Trophoblast cell (in vitro differentiated cells and primary cell): ENCODE measurements around the gene FLG. TPM values are rescaled to one million over a fixed set of nuclear protein-coding genes. Genes with fewer than 3 reads are reported as not detected.

Experiments
- DNase-seq, 2 donors: peaks; one replicate each; pipeline ENCODE4 v3.0.0-alpha.2; 2016
- H2AFZ ChIP-seq: 2 replicates; pipeline ENCODE4 v1.6.1; 2013; ENCODE audit warnings: low read length, moderate library complexity, mild to moderate bottlenecking; ENCODE audit not compliant: insufficient read depth, poor library complexity
- H2AK5ac ChIP-seq: 2 replicates; pipeline ENCODE4 v1.6.1; 2013; ENCODE audit warnings: mild to moderate bottlenecking, low read length
- H2BK120ac ChIP-seq: 2 replicates; pipeline ENCODE4 v1.6.1; 2013; ENCODE audit warnings: low read length, mild to moderate bottlenecking, moderate library complexity; ENCODE audit not compliant: insufficient read depth, poor library complexity
- H2BK12ac ChIP-seq: 2 replicates; pipeline ENCODE4 v1.6.1; 2013; ENCODE audit warnings: mild to moderate bottlenecking, low read length, moderate library complexity
- H2BK5ac ChIP-seq: 2 replicates; pipeline ENCODE4 v1.6.1; 2013; ENCODE audit warnings: low read length, low read depth, moderate library complexity, mild to moderate bottlenecking; ENCODE audit not compliant: poor library complexity
- H3K14ac ChIP-seq: 2 replicates; pipeline ENCODE4 v1.6.1; 2013; ENCODE audit warnings: mild to moderate bottlenecking, low read length
- H3K18ac ChIP-seq: 2 replicates; pipeline ENCODE4 v1.6.1; 2013; ENCODE audit warnings: mild to moderate bottlenecking, low read length
- H3K23ac ChIP-seq: 2 replicates; pipeline ENCODE4 v1.6.1; 2013; ENCODE audit warnings: low read length
- H3K27ac ChIP-seq: 2 replicates; pipeline ENCODE4 v1.5.1; 2013; ENCODE audit warnings: low read depth, mild to moderate bottlenecking, inconsistent platforms, low read length, moderate library complexity
- H3K27me3 ChIP-seq: 2 replicates; pipeline ENCODE4 v1.6.1; 2013; ENCODE audit warnings: inconsistent platforms, mild to moderate bottlenecking, low read length, moderate library complexity; ENCODE audit not compliant: insufficient read depth
- H3K36me3 ChIP-seq, 2 experiments: 1 replicate in 1 of 2; 2 replicates in 1 of 2; pipeline ENCODE4 v1.6.1; 2013; ENCODE audit warnings: low read length in 2 of 2, mild to moderate bottlenecking in 2 of 2, moderate library complexity in 1 of 2; ENCODE audit not compliant: insufficient read depth in 2 of 2, control insufficient read depth in 1 of 2
- H3K4ac ChIP-seq: 2 replicates; pipeline ENCODE4 v1.6.1; 2013; ENCODE audit warnings: low read depth, mild to moderate bottlenecking, low read length, moderate library complexity
- H3K4me1 ChIP-seq, 2 experiments: 1 replicate in 1 of 2; 2 replicates in 1 of 2; pipeline ENCODE4 v1.6.1; 2013; ENCODE audit warnings: low read length in 2 of 2, mild to moderate bottlenecking in 2 of 2, moderate library complexity in 1 of 2; ENCODE audit not compliant: insufficient read depth in 2 of 2, control insufficient read depth in 1 of 2
- H3K4me2 ChIP-seq: 2 replicates; pipeline ENCODE4 v1.6.1; 2013; ENCODE audit warnings: inconsistent platforms, mild to moderate bottlenecking, low read length, moderate library complexity
- H3K4me3 ChIP-seq: 2 replicates; pipeline ENCODE4 v1.5.1; 2013; ENCODE audit warnings: mild to moderate bottlenecking, low read depth, low read length, inconsistent platforms
- H3K79me1 ChIP-seq: one replicate; pipeline ENCODE4 v1.6.1; 2013; ENCODE audit warnings: low read length
- H3K79me2 ChIP-seq: 2 replicates; pipeline ENCODE4 v1.6.1; 2013; ENCODE audit warnings: low read length, mild to moderate bottlenecking; ENCODE audit not compliant: control insufficient read depth, insufficient read depth, poor library complexity
- H3K9ac ChIP-seq: 2 replicates; pipeline ENCODE4 v1.6.1; 2013; ENCODE audit warnings: mild to moderate bottlenecking, low read length
- H3K9me3 ChIP-seq: 2 replicates; pipeline ENCODE4 v1.6.1; 2013; ENCODE audit warnings: low read depth, mild to moderate bottlenecking, control low read depth, inconsistent platforms, low read length; ENCODE audit not compliant: insufficient read depth
- H4K12ac ChIP-seq: 2 replicates; pipeline ENCODE4 v1.6.1; 2013; ENCODE audit warnings: low read depth, mild to moderate bottlenecking, low read length, moderate library complexity
- H4K8ac ChIP-seq: 2 replicates; pipeline ENCODE4 v1.6.1; 2013; ENCODE audit warnings: low read depth, mild to moderate bottlenecking, low read length, moderate library complexity
- H4K91ac ChIP-seq: one replicate; pipeline ENCODE4 v1.6.1; 2013; ENCODE audit warnings: low read depth, mild to moderate bottlenecking, low read length, moderate library complexity
- WGBS: extraction: QIAGEN DNeasy Blood & Tissue Kit; methylation state at CpG from one replicate; pipeline ENCODE4 v1.1.7; 2013; ENCODE audit warnings: missing lambda C conversion rate; ENCODE audit not compliant: insufficient read length, insufficient coverage; ENCODE audit errors: extremely low coverage; 5-methylcytosine and 5-hydroxymethylcytosine counted together
- polyA plus RNA-seq: library from polyadenylated mRNA; stranded (reverse); fragments of 200-250 nt; gene quantifications from 2 replicates; pipeline ENCODE4 v1.2.3, GENCODE V29; 2013

Gene FLG
- not detected in 2 replicates for polyA plus RNA-seq

DNA sequence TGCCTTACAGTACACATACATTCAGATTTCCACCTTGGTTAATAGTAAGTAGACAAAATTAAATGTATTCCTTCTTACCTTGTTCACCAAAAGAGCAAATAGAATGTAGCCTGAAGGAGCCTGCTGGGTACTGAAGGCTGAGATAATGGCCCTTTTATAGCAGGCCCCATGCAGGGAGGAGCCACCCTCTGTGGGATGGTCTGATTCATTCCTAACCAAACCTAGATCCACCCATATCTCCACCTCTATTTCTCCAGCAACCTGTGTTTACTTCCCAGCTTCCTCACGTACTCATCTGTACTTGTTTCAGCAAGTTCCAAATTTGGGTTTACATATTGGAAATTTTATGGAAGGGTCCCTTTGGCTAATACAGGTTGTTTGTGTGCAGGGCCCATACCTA, at the start of gene FLG:
Gene FLG (minus strand): TSS at position 129 of the 400 bp plus-strand sequence. CDS start 9,783 bp downstream, outside the sequence.
- no peak within 1 kb of the TSS for H4K8ac ChIP-seq
- no peak within 1 kb of the TSS for H3K23ac ChIP-seq
- no peak within 1 kb of the TSS for H4K12ac ChIP-seq
- H3K9me3 ChIP-seq, result peaks cover 1% of the 10 kb centered on the region
- no peak within 1 kb of the TSS for H2AFZ ChIP-seq
- no peaks in the 10 kb centered on the region for H3K27me3 ChIP-seq
- no peak within 1 kb of the TSS for H3K27ac ChIP-seq
- no peaks in the 10 kb centered on the region for H3K79me2 ChIP-seq
- no peak within 1 kb of the TSS for H2AK5ac ChIP-seq
- no peak within 1 kb of the TSS for H3K9ac ChIP-seq
- H3K4me2 ChIP-seq, result no peak within 1 kb of the TSS
- no CpG with 5 or more reads among the region's 1 CpG for WGBS
- H3K79me1 ChIP-seq, result no peaks in the 10 kb centered on the region
- H3K18ac ChIP-seq, result no peak within 1 kb of the TSS
- H2BK12ac ChIP-seq, result no peak within 1 kb of the TSS
- no peak within 1 kb of the TSS for H3K14ac ChIP-seq
- H3K4me1 ChIP-seq, result no peaks in the 10 kb centered on the region
- DNase-seq, result no peak
- no peak within 1 kb of the TSS for H3K4me3 ChIP-seq
- no peak within 1 kb of the TSS for H4K91ac ChIP-seq
- H2BK120ac ChIP-seq, result no peak within 1 kb of the TSS
- no peaks in the 10 kb centered on the region for H3K36me3 ChIP-seq
- H3K4ac ChIP-seq, result no peak within 1 kb of the TSS
- H2BK5ac ChIP-seq, result no peak within 1 kb of the TSS

DNA sequence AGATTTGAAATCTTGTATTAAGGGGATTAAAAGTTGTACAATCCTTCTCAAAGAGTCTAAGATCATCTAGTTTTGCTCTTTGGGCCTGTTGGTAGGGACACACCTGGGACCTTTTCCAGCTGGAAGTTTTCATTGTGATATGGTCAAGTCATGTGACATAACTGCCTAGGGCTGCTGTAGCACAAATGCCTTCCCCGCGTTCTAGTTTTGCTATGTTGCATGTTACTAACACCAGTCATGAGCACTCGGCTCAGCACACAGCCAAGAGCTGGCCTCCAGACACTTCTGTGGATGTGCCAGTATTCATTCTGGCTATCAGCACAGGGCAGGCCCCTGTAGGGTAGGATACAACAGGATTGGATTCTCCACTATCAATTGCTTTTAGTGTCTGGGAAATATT, 49.4 kb upstream of the FLG start:
- Histone ChIP-seq H3K27me3 (no peaks in the 10 kb centered on the region), H3K14ac (no peak overlapping the region), H4K8ac (no peak overlapping the region), H2BK5ac (no peak overlapping the region), H3K4me3 (no peak overlapping the region), H3K79me1 (no peaks in the 10 kb centered on the region), H3K9me3 (peaks cover 6% of the 10 kb centered on the region), H3K23ac (no peak overlapping the region), H3K79me2 (no peaks in the 10 kb centered on the region), H2AK5ac (no peak overlapping the region), H3K4me2 (no peak overlapping the region), H3K36me3 (no peaks in the 10 kb centered on the region), H2AFZ (no peak overlapping the region), H4K12ac (no peak overlapping the region), H4K91ac (no peak overlapping the region), H2BK120ac (no peak overlapping the region), H3K18ac (no peak overlapping the region), H3K9ac (no peak overlapping the region), H3K4me1 (no peaks in the 10 kb centered on the region), H2BK12ac (no peak overlapping the region), H3K27ac (no peak overlapping the region), H3K4ac (no peak overlapping the region)
- DNase-seq, result peak in 1 of 2 donors; percentile 21
- no CpG with 5 or more reads among the region's 3 CpGs for WGBS

DNA sequence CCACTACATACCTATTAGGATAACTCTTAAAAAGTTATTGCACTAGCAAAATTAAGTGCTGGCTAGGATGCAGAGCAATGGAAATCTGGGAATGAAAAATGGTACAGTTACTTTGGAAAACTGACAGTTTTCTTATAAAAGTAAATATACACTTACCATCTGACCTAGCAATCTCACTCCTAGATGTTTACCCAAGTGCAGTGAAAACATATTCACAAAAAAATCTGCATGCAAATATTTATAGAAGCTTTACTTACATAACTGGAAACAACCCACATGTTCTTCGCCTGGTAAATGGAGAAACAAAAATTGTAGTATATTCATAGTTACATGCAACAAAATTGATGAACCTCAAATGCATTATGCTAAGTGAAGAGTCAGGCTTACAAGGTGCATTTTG, 47.6 kb upstream of the FLG start:
- Histone ChIP-seq H3K27me3 (no peaks in the 10 kb centered on the region), H2BK5ac (no peak overlapping the region), H3K36me3 (no peaks in the 10 kb centered on the region), H2AFZ (no peak overlapping the region), H3K14ac (no peak overlapping the region), H3K4ac (no peak overlapping the region), H3K4me2 (no peak overlapping the region), H4K8ac (no peak overlapping the region), H3K4me1 (no peaks in the 10 kb centered on the region), H2AK5ac (no peak overlapping the region), H3K18ac (no peak overlapping the region), H3K27ac (no peak overlapping the region), H2BK120ac (no peak overlapping the region), H3K79me2 (no peaks in the 10 kb centered on the region), H4K12ac (no peak overlapping the region), H3K4me3 (no peak overlapping the region), H3K79me1 (no peaks in the 10 kb centered on the region), H4K91ac (no peak overlapping the region), H3K9ac (no peak overlapping the region), H2BK12ac (no peak overlapping the region), H3K23ac (no peak overlapping the region), H3K9me3 (peaks cover 4% of the 10 kb centered on the region)
- WGBS, result no CpG with 5 or more reads among the region's 1 CpG
- no peak for DNase-seq

DNA sequence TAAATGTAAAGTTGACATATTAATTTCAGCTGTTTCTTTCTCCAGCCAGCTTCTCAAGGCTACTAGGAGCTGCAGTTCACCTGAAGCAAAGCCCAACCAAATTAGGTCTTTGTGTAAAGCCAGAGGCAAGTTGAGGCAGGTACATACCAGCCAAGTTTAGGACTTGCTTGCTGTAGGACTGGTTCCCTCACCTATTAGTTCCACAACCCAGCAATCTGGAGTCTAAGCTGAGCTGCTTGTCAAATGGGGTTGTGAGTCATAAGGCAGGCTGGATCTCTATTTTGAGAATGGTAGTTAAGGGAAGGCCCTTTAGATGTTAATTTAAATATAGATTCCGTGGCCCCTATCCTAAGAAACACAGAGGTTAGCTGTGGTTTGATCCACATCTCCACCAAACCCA, 42.4 kb upstream of the FLG start:
- no peak overlapping the region for H2BK5ac ChIP-seq
- H3K4me3 ChIP-seq, result no peak overlapping the region
- WGBS, result no CpG with 5 or more reads among the region's 1 CpG

More for the DNA sequence above, 42.4 kb upstream of the FLG start:
- no peak overlapping the region for H2BK12ac ChIP-seq
- H3K79me1 ChIP-seq, result no peaks in the 10 kb centered on the region
- DNase-seq, result peak; percentile 31 to 70
- no peak overlapping the region for H4K12ac ChIP-seq
- no peak overlapping the region for H2AK5ac ChIP-seq
- no peak overlapping the region for H2AFZ ChIP-seq
- H4K91ac ChIP-seq, result no peak overlapping the region
- no peak overlapping the region for H3K14ac ChIP-seq
- H3K27me3 ChIP-seq, result no peaks in the 10 kb centered on the region
- H3K9me3 ChIP-seq, result peaks cover 7% of the 10 kb centered on the region
- H3K18ac ChIP-seq, result no peak overlapping the region
- no peak overlapping the region for H2BK120ac ChIP-seq
- no peak overlapping the region for H4K8ac ChIP-seq
- no peak overlapping the region for H3K9ac ChIP-seq
- no peak overlapping the region for H3K27ac ChIP-seq
- no peak overlapping the region for H3K23ac ChIP-seq
- H3K4ac ChIP-seq, result no peak overlapping the region
- H3K4me2 ChIP-seq, result no peak overlapping the region
- no peaks in the 10 kb centered on the region for H3K4me1 ChIP-seq
- no peaks in the 10 kb centered on the region for H3K79me2 ChIP-seq
- no peaks in the 10 kb centered on the region for H3K36me3 ChIP-seq
